Smooth muscle cell (in vitro differentiated cells): Measurements from ENCODE around the gene TRDN. TPM values are rescaled to one million over a fixed set of nuclear protein-coding genes. Genes with fewer than 3 reads are reported as not detected.

Experiments used
- DNase-seq: peaks from one replicate; lab custom pipeline; 2025; ENCODE audit not compliant: unreplicated experiment; lab: John Stamatoyannopoulos, UW
- H2AFZ ChIP-seq: fragments of 200-600 bp; sonication (generic); 2 replicates; pipeline ENCODE4 v1.6.0; 2016; ENCODE audit warnings: antibody characterized with exemption, low read depth, mild to moderate bottlenecking
- H3F3A ChIP-seq: fragments of 200-600 bp; sonication (generic); 2 replicates; pipeline ENCODE4 v1.6.0; 2017; ENCODE audit warnings: antibody characterized with exemption, low read depth
- H3K27ac ChIP-seq: fragments of 200-600 bp; sonication (generic); 2 replicates; pipeline ENCODE4 v1.5.1; 2016; ENCODE audit warnings: low read depth, mild to moderate bottlenecking
- H3K27me3 ChIP-seq: fragments of 200-600 bp; sonication (generic); 2 replicates; pipeline ENCODE4 v1.6.1; 2016; ENCODE audit warnings: low read depth, mild to moderate bottlenecking
- H3K36me3 ChIP-seq: fragments of 200-600 bp; sonication (generic); 2 replicates; pipeline ENCODE4 v1.5.1; 2016; ENCODE audit warnings: low read depth
- H3K4me1 ChIP-seq: fragments of 200-600 bp; sonication (generic); 2 replicates; pipeline ENCODE4 v1.5.1; 2016; ENCODE audit warnings: low read depth
- H3K4me2 ChIP-seq: fragments of 200-600 bp; sonication (generic); 2 replicates; pipeline ENCODE4 v1.6.0; 2016; ENCODE audit warnings: mild to moderate bottlenecking
- H3K4me3 ChIP-seq: fragments of 200-600 bp; sonication (generic); 2 replicates; pipeline ENCODE4 v1.5.1; 2016; ENCODE audit warnings: mild to moderate bottlenecking
- H3K79me2 ChIP-seq: fragments of 200-600 bp; sonication (generic); 2 replicates; pipeline ENCODE4 v1.6.0; 2016; ENCODE audit warnings: low read depth, mild to moderate bottlenecking
- H3K9ac ChIP-seq: fragments of 200-600 bp; sonication (generic); 2 replicates; pipeline ENCODE4 v1.6.0; 2016; ENCODE audit warnings: low read depth
- H3K9me3 ChIP-seq: fragments of 200-600 bp; sonication (generic); replicated peaks from 2 replicates; pipeline ENCODE4 v1.5.1; 2016; ENCODE audit warnings: low read depth
- H4K20me1 ChIP-seq: fragments of 200-600 bp; sonication (generic); 2 replicates; pipeline ENCODE4 v1.6.0; 2016; ENCODE audit warnings: low read depth
- WGBS: methylation state at CpG from one replicate; pipeline ENCODE4 v1.1.7; 2016; ENCODE audit warnings: low lambda C conversion rate; 5-methylcytosine and 5-hydroxymethylcytosine counted together
- polyA plus RNA-seq: library from polyadenylated mRNA; unstranded; fragments of >200 nt; fragmentation: Nextera tagmentation; extraction: Ambion mirVana; gene quantifications from 2 replicates; pipeline ENCODE4 v1.2.1, GENCODE V29; 2016
- total RNA-seq: library from RNA; depleted of rRNA; stranded (reverse); fragments of >200 nt; gene quantifications from 2 replicates; pipeline ENCODE4 v1.2.3, GENCODE V29; 2014
- TF ChIP-seq, protein P1 (sequence below): fragments of 200-600 bp; sonication (generic); IDR thresholded peaks from 2 replicates; pipeline ENCODE4 v1.5.1; 2017; ENCODE audit warnings: borderline replicate concordance, mild to moderate bottlenecking, antibody characterized with exemption; ENCODE audit not compliant: insufficient read depth, poor library complexity, severe bottlenecking

TRDN gene
- total and polyA plus RNA-seq, 2 experiments from 2014 or later, result 0.14 TPM; not detected in 1

DNA sequence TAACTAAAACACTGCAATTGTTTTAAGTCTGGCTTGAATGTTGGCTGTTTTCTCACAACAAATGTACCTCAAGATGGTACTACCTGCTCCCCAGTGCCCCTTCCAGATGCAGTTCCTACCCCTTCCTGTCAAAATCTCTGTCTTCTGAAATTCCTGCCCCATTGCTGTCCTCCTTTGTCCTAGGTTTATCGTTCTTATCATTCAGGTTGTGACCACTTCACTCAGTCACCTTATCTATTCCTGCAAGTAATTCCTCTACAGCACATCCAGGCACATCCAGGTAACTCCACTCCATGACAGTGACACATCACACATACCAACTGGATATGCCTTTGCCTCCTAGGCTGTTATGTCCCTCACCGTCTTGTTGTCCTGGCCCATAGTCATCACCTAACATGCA, 90.2 kb downstream of the TRDN start:
- 86% methylated on average over 2 of the region's 2 CpGs for WGBS
- Histone ChIP-seq H3K4me1 (no peaks in the 10 kb centered on the region), H3K4me2 (no peak overlapping the region), H3K9me3 (no peaks in the 10 kb centered on the region), H3K4me3 (no peak overlapping the region), H3K27ac (no peak overlapping the region), H3F3A (no peaks in the 10 kb centered on the region), H3K9ac (no peak overlapping the region), H3K36me3 (no peaks in the 10 kb centered on the region), H3K79me2 (no peaks in the 10 kb centered on the region), H4K20me1 (no peaks in the 10 kb centered on the region), H2AFZ (no peak overlapping the region), H3K27me3 (no peaks in the 10 kb centered on the region)
- DNase-seq, result no peak
- TF ChIP-seq, protein P1, sequence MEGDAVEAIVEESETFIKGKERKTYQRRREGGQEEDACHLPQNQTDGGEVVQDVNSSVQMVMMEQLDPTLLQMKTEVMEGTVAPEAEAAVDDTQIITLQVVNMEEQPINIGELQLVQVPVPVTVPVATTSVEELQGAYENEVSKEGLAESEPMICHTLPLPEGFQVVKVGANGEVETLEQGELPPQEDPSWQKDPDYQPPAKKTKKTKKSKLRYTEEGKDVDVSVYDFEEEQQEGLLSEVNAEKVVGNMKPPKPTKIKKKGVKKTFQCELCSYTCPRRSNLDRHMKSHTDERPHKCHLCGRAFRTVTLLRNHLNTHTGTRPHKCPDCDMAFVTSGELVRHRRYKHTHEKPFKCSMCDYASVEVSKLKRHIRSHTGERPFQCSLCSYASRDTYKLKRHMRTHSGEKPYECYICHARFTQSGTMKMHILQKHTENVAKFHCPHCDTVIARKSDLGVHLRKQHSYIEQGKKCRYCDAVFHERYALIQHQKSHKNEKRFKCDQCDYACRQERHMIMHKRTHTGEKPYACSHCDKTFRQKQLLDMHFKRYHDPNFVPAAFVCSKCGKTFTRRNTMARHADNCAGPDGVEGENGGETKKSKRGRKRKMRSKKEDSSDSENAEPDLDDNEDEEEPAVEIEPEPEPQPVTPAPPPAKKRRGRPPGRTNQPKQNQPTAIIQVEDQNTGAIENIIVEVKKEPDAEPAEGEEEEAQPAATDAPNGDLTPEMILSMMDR, result no peak

DNA sequence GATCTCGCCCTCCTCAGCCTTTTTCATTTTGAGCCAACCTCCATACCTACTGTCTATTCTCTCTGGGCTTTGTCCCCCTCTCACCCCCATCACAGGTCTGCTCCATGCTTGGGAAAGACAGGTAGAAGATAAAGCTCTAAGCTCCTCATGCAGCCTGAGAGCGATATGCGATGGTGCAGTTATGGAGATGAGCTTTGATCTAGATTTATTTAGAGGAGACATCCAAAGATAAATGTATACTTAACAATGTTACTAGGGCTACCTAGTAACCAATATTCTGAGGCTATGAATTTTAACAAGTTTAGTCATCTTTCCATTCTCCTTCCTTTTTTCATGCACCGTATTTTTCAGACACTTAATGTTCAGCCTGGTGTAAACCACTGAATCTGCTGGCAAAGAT, 95.3 kb downstream of the TRDN start:
- no peaks in the 10 kb centered on the region for H3K27me3 ChIP-seq
- no peak for DNase-seq
- H3K27ac ChIP-seq, result no peak overlapping the region
- TF ChIP-seq, protein P1, result no peak
- H3K9ac ChIP-seq, result no peak overlapping the region
- H3K4me1 ChIP-seq, result no peaks in the 10 kb centered on the region
- no peaks in the 10 kb centered on the region for H3K79me2 ChIP-seq
- no peak overlapping the region for H3K4me3 ChIP-seq
- no peaks in the 10 kb centered on the region for H4K20me1 ChIP-seq
- H3K9me3 ChIP-seq, result no peaks in the 10 kb centered on the region
- no peak overlapping the region for H2AFZ ChIP-seq
- no peak overlapping the region for H3K4me2 ChIP-seq
- H3F3A ChIP-seq, result no peaks in the 10 kb centered on the region
- H3K36me3 ChIP-seq, result no peaks in the 10 kb centered on the region
- 94% methylated on average over 4 of the region's 4 CpGs for WGBS

- H3F3A ChIP-seq, result no peaks in the 10 kb centered on the region
- H3K4me2 ChIP-seq, result peak overlapping the region; percentile 11
- DNase-seq, result no peak
- no peaks in the 10 kb centered on the region for H3K9me3 ChIP-seq
- H3K4me1 ChIP-seq, result no peaks in the 10 kb centered on the region
- no peaks in the 10 kb centered on the region for H4K20me1 ChIP-seq
- TF ChIP-seq, protein P1, result no peak
- WGBS, result 8% methylated on average over 2 of the region's 2 CpGs
- H2AFZ ChIP-seq, result peak overlapping the region; percentile 2
- peak overlapping the region; percentile 58 for H3K27ac ChIP-seq
- H3K9ac ChIP-seq, result peak overlapping the region; percentile 5
- H3K4me3 ChIP-seq, result no peak overlapping the region
- H3K27me3 ChIP-seq, result no peaks in the 10 kb centered on the region
- H3K36me3 ChIP-seq, result no peaks in the 10 kb centered on the region
- no peaks in the 10 kb centered on the region for H3K79me2 ChIP-seq
Observed at GRCh38 chr6:123533862-123534648, 102.7 kb downstream of the TRDN start.

- H3K79me2 ChIP-seq, result no peaks in the 10 kb centered on the region
- WGBS, result 29% methylated on average over 1 of the region's 1 CpG
- no peaks in the 10 kb centered on the region for H3K9me3 ChIP-seq
- no peak overlapping the region for H3K4me3 ChIP-seq
- H3F3A ChIP-seq, result no peaks in the 10 kb centered on the region
- no peak overlapping the region for H2AFZ ChIP-seq
- no peaks in the 10 kb centered on the region for H4K20me1 ChIP-seq
- TF ChIP-seq, protein P1, result no peak
- H3K4me2 ChIP-seq, result peak overlapping the region; percentile 7
- H3K27me3 ChIP-seq, result no peaks in the 10 kb centered on the region
- H3K9ac ChIP-seq, result no peak overlapping the region
- peak overlapping the region; percentile 47 for H3K27ac ChIP-seq
- no peaks in the 10 kb centered on the region for H3K4me1 ChIP-seq
- no peaks in the 10 kb centered on the region for H3K36me3 ChIP-seq
- DNase-seq, result no peak
Observed at GRCh38 chr6:123529843-123530242, 106.9 kb downstream of the TRDN start.
